HepG2 (cell line): Measurements from ENCODE around the gene CD4. TPM values are rescaled to one million over a fixed set of nuclear protein-coding genes. Genes with fewer than 3 reads are reported as not detected.

ENCODE experiments used
- CCDC6 ChIP-seq: sonication (generic); formaldehyde crosslinking; IDR thresholded peaks from 2 replicates; pipeline ENCODE4 v1.8.1; 2022; ENCODE audit warnings: mild to moderate bottlenecking, missing genetic modification reagents, moderate library complexity
- DR1 ChIP-seq: sonication (generic); formaldehyde crosslinking; IDR thresholded peaks from 2 replicates; pipeline ENCODE4 v1.8.0; 2021; ENCODE audit warnings: mild to moderate bottlenecking, missing genetic modification reagents, inconsistent platforms
- FOXK2 ChIP-seq: fragments of 450-650 bp; IDR thresholded peaks from 2 replicates; pipeline ENCODE4 v1.6.1; 2016
- GABPA ChIP-seq, 2 experiments: IDR thresholded peaks; 2 replicates each; pipeline ENCODE4 v1.6.1; 2011 to 2016; ENCODE audit warnings: low read depth in 2 of 2, low read length in 1 of 2, missing biosample characterization in 1 of 2, missing genetic modification characterization in 1 of 2
- HMGA1 ChIP-seq: sonication (generic); formaldehyde crosslinking; conservative IDR thresholded peaks from 2 replicates; pipeline ENCODE4 v1.4.0; 2020; ENCODE audit warnings: missing genetic modification reagents
- MZF1 ChIP-seq: sonication (generic); formaldehyde crosslinking; IDR thresholded peaks from 2 replicates; pipeline ENCODE4 v1.8.1; 2023; ENCODE audit warnings: mild to moderate bottlenecking, missing genetic modification reagents, borderline replicate concordance
- NFATC3 ChIP-seq: sonication (generic); formaldehyde crosslinking; IDR thresholded peaks from 2 replicates; pipeline ENCODE4 v1.5.1; 2020; ENCODE audit warnings: mild to moderate bottlenecking, missing genetic modification reagents
- NFE2L2 ChIP-seq: fragments of 150-350 bp; IDR thresholded peaks from 2 replicates; pipeline ENCODE4 v1.6.1; 2014; ENCODE audit warnings: low read length
- ONECUT2 ChIP-seq: sonication (generic); formaldehyde crosslinking; IDR thresholded peaks from 2 replicates; pipeline ENCODE4 v1.4.0; 2020; ENCODE audit warnings: missing genetic modification reagents
- PCBP2 ChIP-seq: fragments of 200-400 bp; formaldehyde crosslinking; optimal IDR thresholded peaks from 2 replicates; pipeline ENCODE3; 2018; ENCODE audit warnings: low read length, low read depth; ENCODE audit not compliant: poor library complexity, severe bottlenecking
- REXO4 ChIP-seq: sonication (generic); formaldehyde crosslinking; IDR thresholded peaks from 2 replicates; pipeline ENCODE4 v1.8.0; 2022; ENCODE audit warnings: missing genetic modification reagents, mild to moderate bottlenecking, borderline replicate concordance
- SMAD3 ChIP-seq: sonication (generic); formaldehyde crosslinking; IDR thresholded peaks from 2 replicates; pipeline ENCODE4 v1.4.0; 2020; ENCODE audit warnings: missing genetic modification reagents
- SRSF4 ChIP-seq: fragments of 200-400 bp; formaldehyde crosslinking; IDR thresholded peaks from one replicate; pipeline ENCODE4 v1.6.1; 2018; ENCODE audit warnings: mild to moderate bottlenecking, low read depth, low read length, moderate library complexity; ENCODE audit not compliant: poor library complexity, severe bottlenecking
- SUZ12 ChIP-seq: fragments of 150-350 bp; IDR thresholded peaks from 2 replicates; pipeline ENCODE4 v1.6.1; 2014; ENCODE audit warnings: low read depth, low read length
- ZNF292 ChIP-seq: sonication (generic); formaldehyde crosslinking; IDR thresholded peaks from 2 replicates; pipeline ENCODE4 v1.8.1; 2022; ENCODE audit warnings: mild to moderate bottlenecking, low read depth, missing genetic modification reagents, borderline replicate concordance
- ZNF430 ChIP-seq: sonication (generic); formaldehyde crosslinking; IDR thresholded peaks from 2 replicates; pipeline ENCODE4 v1.9.0; 2021; ENCODE audit warnings: mild to moderate bottlenecking, missing genetic modification reagents
- polyA plus RNA-seq, 8 experiments: library from polyadenylated mRNA; depleted of rRNA in 3 of 8; stranded (reverse) in 7 of 8; unstranded in 1 of 8; fragments of >200 nt; fragmentation: Illumina TruSeq in 4 of 8; extraction: Trizol in 4 of 8; gene quantifications; 2 replicates each; pipeline versions ENCODE4 v1.2.1 to v1.2.3, GENCODE V29; 2011 to 2016; ENCODE audit warnings: low read depth in 4 of 8, missing spikeins in 1 of 8, mixed read lengths in 1 of 8; ENCODE audit not compliant: insufficient read depth in 1 of 8
- total RNA-seq, 5 experiments: library from RNA; depleted of rRNA; stranded (reverse); fragments of >200 nt; fragmentation: Illumina TruSeq; extraction: Trizol; gene quantifications; 2 replicates each; pipeline ENCODE4 v1.2.3, GENCODE V29; 2016; ENCODE audit warnings: low read depth in 1 of 5
- TF ChIP-seq, protein P1 (sequence below): sonication (generic); formaldehyde crosslinking; IDR thresholded peaks from 2 replicates; pipeline ENCODE4 v1.5.0; 2020; ENCODE audit warnings: missing genetic modification reagents
- TF ChIP-seq, protein P2 (sequence below): sonication (generic); formaldehyde crosslinking; IDR thresholded peaks from 2 replicates; pipeline ENCODE4 v1.5.0; 2020; ENCODE audit warnings: missing genetic modification reagents
- TF ChIP-seq, protein P3 (sequence below): sonication (generic); formaldehyde crosslinking; IDR thresholded peaks from 2 replicates; pipeline ENCODE4 v1.8.1; 2023; ENCODE audit warnings: mild to moderate bottlenecking, missing genetic modification reagents
- TF ChIP-seq, protein P4 (sequence below): sonication (generic); formaldehyde crosslinking; IDR thresholded peaks from 2 replicates; pipeline ENCODE4 v1.8.0; 2022; ENCODE audit warnings: mild to moderate bottlenecking, missing genetic modification reagents, moderate library complexity
- TF ChIP-seq, protein P5 (sequence below): IDR thresholded peaks from 2 replicates; pipeline ENCODE4 v1.6.1; 2016; ENCODE audit warnings: mild to moderate bottlenecking, missing biosample characterization, missing genetic modification reagents
- TF ChIP-seq, protein P6 (sequence below): sonication (generic); formaldehyde crosslinking; IDR thresholded peaks from 2 replicates; pipeline ENCODE4 v1.4.0; 2020; ENCODE audit warnings: missing genetic modification reagents

The CD4 gene
- total and polyA plus RNA-seq, 2 of the 13 experiments (the other 11 are each of a cell fraction or from before 2014, with no cell fraction given): 0.07 to 0.95 TPM

DNA sequence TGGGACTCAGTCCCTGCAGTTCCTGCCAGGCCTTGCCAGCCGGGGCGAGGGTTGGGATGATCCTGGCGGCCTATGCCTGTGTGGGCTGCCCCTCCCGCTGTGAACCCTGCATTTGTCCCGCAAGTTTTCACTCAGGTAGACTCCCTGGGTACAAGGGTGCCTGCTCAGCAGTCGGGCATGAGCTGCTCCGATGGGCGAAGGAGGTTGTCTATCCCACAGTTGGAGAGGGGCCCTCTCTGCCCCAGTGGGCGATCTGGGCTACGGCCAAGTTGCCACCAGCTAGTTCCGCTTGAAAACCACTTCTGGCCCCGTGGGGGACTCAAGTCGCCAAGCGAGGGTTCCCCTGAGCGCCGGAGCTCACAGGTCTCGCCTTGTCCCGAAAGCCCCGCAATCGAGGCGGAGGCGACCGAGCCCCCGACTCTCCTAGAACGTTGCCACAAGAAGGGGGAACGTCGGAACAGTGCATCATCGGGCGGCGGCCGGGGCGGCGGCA is 77.6 kb downstream of the CD4 start (continued):
- TF ChIP-seq, protein P1, sequence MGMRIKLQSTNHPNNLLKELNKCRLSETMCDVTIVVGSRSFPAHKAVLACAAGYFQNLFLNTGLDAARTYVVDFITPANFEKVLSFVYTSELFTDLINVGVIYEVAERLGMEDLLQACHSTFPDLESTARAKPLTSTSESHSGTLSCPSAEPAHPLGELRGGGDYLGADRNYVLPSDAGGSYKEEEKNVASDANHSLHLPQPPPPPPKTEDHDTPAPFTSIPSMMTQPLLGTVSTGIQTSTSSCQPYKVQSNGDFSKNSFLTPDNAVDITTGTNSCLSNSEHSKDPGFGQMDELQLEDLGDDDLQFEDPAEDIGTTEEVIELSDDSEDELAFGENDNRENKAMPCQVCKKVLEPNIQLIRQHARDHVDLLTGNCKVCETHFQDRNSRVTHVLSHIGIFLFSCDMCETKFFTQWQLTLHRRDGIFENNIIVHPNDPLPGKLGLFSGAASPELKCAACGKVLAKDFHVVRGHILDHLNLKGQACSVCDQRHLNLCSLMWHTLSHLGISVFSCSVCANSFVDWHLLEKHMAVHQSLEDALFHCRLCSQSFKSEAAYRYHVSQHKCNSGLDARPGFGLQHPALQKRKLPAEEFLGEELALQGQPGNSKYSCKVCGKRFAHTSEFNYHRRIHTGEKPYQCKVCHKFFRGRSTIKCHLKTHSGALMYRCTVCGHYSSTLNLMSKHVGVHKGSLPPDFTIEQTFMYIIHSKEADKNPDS (CRISPR knock-in tag): no peak
- TF ChIP-seq CCDC6 (CRISPR knock-in tag): no peak
- no peak for TF ChIP-seq SRSF4
- no peak for TF ChIP-seq SUZ12
- TF ChIP-seq FOXK2: no peak
- no peak for TF ChIP-seq ZNF292 (CRISPR knock-in tag)
- TF ChIP-seq, protein P2, sequence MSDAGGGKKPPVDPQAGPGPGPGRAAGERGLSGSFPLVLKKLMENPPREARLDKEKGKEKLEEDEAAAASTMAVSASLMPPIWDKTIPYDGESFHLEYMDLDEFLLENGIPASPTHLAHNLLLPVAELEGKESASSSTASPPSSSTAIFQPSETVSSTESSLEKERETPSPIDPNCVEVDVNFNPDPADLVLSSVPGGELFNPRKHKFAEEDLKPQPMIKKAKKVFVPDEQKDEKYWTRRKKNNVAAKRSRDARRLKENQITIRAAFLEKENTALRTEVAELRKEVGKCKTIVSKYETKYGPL (CRISPR knock-in tag): no peak
- no peak for TF ChIP-seq REXO4 (CRISPR knock-in tag)
- TF ChIP-seq NFATC3 (CRISPR knock-in tag): no peak
- 0 out of 2 replicates have a peak, but pooled peaks have one; percentile 6 for TF ChIP-seq SMAD3 (CRISPR knock-in tag)
- TF ChIP-seq NFE2L2: no peak
- TF ChIP-seq ZNF430 (CRISPR knock-in tag): no peak
- TF ChIP-seq DR1 (CRISPR knock-in tag): peak; percentile 2; the same call in 1 of the 2 replicates
- no peak for TF ChIP-seq HMGA1 (CRISPR knock-in tag)
- no peak for TF ChIP-seq ONECUT2
- no peak for TF ChIP-seq GABPA (IDR thresholded peaks at IDR 0.05; ENCODE audit: low read depth, low read length)
- TF ChIP-seq GABPA (CRISPR knock-in tag; IDR thresholded peaks at IDR 0.05; ENCODE audit: low read depth): no peak
- TF ChIP-seq, protein P3, sequence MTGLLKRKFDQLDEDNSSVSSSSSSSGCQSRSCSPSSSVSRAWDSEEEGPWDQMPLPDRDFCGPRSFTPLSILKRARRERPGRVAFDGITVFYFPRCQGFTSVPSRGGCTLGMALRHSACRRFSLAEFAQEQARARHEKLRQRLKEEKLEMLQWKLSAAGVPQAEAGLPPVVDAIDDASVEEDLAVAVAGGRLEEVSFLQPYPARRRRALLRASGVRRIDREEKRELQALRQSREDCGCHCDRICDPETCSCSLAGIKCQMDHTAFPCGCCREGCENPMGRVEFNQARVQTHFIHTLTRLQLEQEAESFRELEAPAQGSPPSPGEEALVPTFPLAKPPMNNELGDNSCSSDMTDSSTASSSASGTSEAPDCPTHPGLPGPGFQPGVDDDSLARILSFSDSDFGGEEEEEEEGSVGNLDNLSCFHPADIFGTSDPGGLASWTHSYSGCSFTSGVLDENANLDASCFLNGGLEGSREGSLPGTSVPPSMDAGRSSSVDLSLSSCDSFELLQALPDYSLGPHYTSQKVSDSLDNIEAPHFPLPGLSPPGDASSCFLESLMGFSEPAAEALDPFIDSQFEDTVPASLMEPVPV (CRISPR knock-in tag): peak; percentile 32; the same call in 1 of the 2 replicates
- TF ChIP-seq, protein P4, sequence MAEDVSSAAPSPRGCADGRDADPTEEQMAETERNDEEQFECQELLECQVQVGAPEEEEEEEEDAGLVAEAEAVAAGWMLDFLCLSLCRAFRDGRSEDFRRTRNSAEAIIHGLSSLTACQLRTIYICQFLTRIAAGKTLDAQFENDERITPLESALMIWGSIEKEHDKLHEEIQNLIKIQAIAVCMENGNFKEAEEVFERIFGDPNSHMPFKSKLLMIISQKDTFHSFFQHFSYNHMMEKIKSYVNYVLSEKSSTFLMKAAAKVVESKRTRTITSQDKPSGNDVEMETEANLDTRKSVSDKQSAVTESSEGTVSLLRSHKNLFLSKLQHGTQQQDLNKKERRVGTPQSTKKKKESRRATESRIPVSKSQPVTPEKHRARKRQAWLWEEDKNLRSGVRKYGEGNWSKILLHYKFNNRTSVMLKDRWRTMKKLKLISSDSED: no peak
- TF ChIP-seq PCBP2: no peak
- TF ChIP-seq, protein P5, sequence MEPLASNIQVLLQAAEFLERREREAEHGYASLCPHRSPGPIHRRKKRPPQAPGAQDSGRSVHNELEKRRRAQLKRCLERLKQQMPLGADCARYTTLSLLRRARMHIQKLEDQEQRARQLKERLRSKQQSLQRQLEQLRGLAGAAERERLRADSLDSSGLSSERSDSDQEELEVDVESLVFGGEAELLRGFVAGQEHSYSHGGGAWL: no peak
- TF ChIP-seq, protein P6, sequence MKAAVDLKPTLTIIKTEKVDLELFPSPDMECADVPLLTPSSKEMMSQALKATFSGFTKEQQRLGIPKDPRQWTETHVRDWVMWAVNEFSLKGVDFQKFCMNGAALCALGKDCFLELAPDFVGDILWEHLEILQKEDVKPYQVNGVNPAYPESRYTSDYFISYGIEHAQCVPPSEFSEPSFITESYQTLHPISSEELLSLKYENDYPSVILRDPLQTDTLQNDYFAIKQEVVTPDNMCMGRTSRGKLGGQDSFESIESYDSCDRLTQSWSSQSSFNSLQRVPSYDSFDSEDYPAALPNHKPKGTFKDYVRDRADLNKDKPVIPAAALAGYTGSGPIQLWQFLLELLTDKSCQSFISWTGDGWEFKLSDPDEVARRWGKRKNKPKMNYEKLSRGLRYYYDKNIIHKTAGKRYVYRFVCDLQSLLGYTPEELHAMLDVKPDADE (CRISPR knock-in tag): no peak
- TF ChIP-seq MZF1 (CRISPR knock-in tag): no peak
